K562 treated with DMSO at 1 percent for 24 hours (cell line): Measurements from ENCODE around the gene PARVB. TPM values are rescaled to one million over a fixed set of nuclear protein-coding genes. Genes with fewer than 3 reads are reported as not detected.

Experiments used
- total RNA-seq: library from RNA; unstranded; fragments of 300-600 nt; gene quantifications from 2 replicates; pipeline ENCODE4 v1.2.3, GENCODE V29; 2022; ENCODE audit warnings: low read depth; ENCODE audit not compliant: insufficient read depth

Gene PARVB
- total RNA-seq: 27.9 and 28.2 TPM in 2 replicates

GRCh38 chr22:44024288-44024921 lies at the start of gene PARVB:
PARVB (plus strand) TSS chr22:44024302; CDS start chr22:44024340, 38 bp downstream.

GRCh38 chr22:44180706-44181032 lies 156.6 kb downstream of the PARVB start, which contains the start of gene PARVG:
PARVG (plus strand) TSS chr22:44180925; CDS start chr22:44183330, 2,405 bp downstream.

Other genes with a start within 250 kb of the PARVB start
- gene EFCAB6, start 212.0 kb upstream of the PARVB start, total RNA-seq: not detected in 2 replicates
- 0.21 TPM in 1 of 2 replicates, not detected in the other for gene SULT4A1, start 161.8 kb upstream of the PARVB start, total RNA-seq
- gene PNPLA5, start 132.3 kb upstream of the PARVB start, total RNA-seq: not detected in 2 replicates
- gene PNPLA3, start 100.5 kb upstream of the PARVB start, total RNA-seq: not detected in 2 replicates
- 31.7 and 33.9 TPM in 2 replicates for gene SAMM50, start 68.9 kb upstream of the PARVB start, total RNA-seq
- not detected in 2 replicates for gene PARVG, start 156.6 kb downstream of the PARVB start, total RNA-seq